NT2/D1 (cell line): ENCODE data around the gene GRK5.

Experiments
- SUZ12 ChIP-seq: IDR thresholded peaks from 2 replicates; pipeline ENCODE4 v1.6.1; 2011; ENCODE audit not compliant: insufficient read length, insufficient read depth; ENCODE audit errors: extremely low read depth
- YY1 ChIP-seq: IDR thresholded peaks from 2 replicates; pipeline ENCODE4 v1.6.1; 2011; ENCODE audit not compliant: insufficient read length, insufficient read depth

DNA sequence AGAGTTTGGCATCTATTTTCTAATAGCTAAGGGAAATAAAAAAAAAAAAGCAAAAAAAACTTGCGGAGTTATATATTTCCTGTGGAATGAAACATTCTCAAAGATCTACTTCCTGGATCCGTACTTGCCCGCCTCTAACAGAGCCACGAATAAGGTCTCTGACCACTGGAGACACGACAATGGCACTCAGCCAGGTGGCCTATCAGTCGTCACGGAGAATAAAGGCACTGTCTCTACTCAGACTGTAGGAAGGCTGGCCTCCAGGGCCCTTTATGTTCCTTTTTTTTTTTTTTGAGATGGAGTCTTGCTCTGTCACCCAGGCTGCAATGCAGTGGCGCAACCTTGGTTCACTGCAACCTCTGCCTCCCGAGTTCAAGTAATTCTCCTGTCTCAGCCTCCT is 276.5 kb downstream of the GRK5 start:
- TF ChIP-seq YY1 (no peak), SUZ12 (no peak)
